Measurements from ENCODE around the gene PRKCH. TPM values are rescaled to one million over a fixed set of nuclear protein-coding genes. Genes with fewer than 3 reads are reported as not detected.

The PRKCH gene
- polyA plus RNA-seq, 2 of the 4 experiments (the other 2 are of a cell fraction) = 10.0 to 10.2 TPM

DNA sequence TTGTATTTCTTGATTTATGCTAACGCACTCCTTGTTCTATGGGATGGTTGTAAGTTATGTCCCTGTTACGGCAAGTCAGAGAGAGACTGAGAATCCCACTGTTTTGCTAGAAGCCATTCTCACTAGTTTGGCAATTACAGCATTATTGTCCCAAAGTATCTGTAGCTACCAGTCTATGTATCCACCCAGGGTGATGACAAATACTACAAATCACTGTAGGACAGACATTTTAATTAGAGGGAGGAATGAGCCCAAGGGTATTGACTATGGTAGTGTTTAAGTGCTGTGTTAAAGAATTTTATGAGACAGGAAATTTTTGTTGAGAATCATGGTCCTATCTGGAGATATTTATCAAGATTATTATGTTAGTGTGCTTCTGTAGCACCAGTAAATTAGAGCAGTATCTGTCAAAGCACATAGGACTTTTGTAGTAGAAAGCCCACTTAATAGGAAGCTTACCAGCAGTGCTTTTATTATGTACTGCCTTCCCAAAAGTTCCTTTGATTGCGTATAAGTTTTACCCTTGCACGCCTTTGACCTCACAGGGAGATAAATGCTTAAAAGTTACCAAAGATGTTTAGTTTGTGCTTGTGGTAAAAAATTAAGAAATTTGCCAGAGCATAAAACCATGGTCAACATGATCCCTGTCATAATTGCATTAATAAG is 10.7 kb downstream of the PRKCH start:
- TF ChIP-seq ZSCAN20 (CRISPR knock-in tag; IDR thresholded peaks at IDR 0.05) (no peak), POLR2AphosphoS2 (conservative IDR thresholded peaks at IDR 0.05; ENCODE audit: low read length) (no peak), HOXA7 (CRISPR knock-in tag; IDR thresholded peaks at IDR 0.05) (no peak), JUNB (IDR thresholded peaks at IDR 0.05) (no peak), HDAC2 (IDR thresholded peaks at IDR 0.05) (no peak), BHLHE40 (IDR thresholded peaks at IDR 0.05; ENCODE audit: low read depth, low read length) (no peak)
- TF ChIP-seq, protein P1, sequence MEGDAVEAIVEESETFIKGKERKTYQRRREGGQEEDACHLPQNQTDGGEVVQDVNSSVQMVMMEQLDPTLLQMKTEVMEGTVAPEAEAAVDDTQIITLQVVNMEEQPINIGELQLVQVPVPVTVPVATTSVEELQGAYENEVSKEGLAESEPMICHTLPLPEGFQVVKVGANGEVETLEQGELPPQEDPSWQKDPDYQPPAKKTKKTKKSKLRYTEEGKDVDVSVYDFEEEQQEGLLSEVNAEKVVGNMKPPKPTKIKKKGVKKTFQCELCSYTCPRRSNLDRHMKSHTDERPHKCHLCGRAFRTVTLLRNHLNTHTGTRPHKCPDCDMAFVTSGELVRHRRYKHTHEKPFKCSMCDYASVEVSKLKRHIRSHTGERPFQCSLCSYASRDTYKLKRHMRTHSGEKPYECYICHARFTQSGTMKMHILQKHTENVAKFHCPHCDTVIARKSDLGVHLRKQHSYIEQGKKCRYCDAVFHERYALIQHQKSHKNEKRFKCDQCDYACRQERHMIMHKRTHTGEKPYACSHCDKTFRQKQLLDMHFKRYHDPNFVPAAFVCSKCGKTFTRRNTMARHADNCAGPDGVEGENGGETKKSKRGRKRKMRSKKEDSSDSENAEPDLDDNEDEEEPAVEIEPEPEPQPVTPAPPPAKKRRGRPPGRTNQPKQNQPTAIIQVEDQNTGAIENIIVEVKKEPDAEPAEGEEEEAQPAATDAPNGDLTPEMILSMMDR (IDR thresholded peaks at IDR 0.05) = no peak
- TF ChIP-seq, protein P2, sequence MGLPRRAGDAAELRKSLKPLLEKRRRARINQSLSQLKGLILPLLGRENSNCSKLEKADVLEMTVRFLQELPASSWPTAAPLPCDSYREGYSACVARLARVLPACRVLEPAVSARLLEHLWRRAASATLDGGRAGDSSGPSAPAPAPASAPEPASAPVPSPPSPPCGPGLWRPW (IDR thresholded peaks at IDR 0.05) = no peak
- TF ChIP-seq, protein P3, sequence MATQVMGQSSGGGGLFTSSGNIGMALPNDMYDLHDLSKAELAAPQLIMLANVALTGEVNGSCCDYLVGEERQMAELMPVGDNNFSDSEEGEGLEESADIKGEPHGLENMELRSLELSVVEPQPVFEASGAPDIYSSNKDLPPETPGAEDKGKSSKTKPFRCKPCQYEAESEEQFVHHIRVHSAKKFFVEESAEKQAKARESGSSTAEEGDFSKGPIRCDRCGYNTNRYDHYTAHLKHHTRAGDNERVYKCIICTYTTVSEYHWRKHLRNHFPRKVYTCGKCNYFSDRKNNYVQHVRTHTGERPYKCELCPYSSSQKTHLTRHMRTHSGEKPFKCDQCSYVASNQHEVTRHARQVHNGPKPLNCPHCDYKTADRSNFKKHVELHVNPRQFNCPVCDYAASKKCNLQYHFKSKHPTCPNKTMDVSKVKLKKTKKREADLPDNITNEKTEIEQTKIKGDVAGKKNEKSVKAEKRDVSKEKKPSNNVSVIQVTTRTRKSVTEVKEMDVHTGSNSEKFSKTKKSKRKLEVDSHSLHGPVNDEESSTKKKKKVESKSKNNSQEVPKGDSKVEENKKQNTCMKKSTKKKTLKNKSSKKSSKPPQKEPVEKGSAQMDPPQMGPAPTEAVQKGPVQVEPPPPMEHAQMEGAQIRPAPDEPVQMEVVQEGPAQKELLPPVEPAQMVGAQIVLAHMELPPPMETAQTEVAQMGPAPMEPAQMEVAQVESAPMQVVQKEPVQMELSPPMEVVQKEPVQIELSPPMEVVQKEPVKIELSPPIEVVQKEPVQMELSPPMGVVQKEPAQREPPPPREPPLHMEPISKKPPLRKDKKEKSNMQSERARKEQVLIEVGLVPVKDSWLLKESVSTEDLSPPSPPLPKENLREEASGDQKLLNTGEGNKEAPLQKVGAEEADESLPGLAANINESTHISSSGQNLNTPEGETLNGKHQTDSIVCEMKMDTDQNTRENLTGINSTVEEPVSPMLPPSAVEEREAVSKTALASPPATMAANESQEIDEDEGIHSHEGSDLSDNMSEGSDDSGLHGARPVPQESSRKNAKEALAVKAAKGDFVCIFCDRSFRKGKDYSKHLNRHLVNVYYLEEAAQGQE (IDR thresholded peaks at IDR 0.05) = no peak
- TF ChIP-seq, protein P4, sequence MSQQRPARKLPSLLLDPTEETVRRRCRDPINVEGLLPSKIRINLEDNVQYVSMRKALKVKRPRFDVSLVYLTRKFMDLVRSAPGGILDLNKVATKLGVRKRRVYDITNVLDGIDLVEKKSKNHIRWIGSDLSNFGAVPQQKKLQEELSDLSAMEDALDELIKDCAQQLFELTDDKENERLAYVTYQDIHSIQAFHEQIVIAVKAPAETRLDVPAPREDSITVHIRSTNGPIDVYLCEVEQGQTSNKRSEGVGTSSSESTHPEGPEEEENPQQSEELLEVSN (IDR thresholded peaks at IDR 0.05; ENCODE audit: borderline replicate concordance, low read depth) = no peak
- ATAC-seq = no peak
- no peak for DNase-seq (ENCODE audit: low read depth in 1 of 2, low spot score in 1 of 2)
- Histone ChIP-seq H3K9me3 (no peaks in the 10 kb centered on the region), H3K4me1 (no peaks in the 10 kb centered on the region), H3K27ac (no peak overlapping the region), H3K4me2 (no peak overlapping the region), H3K4me3 (no peak overlapping the region)
- ChIA-PET POLR2A (no interaction called here), CTCF (interaction anchor here (2.2 to 3.1 kb wide), 2 partner anchors 10 to 505 kb away, joined by 6 to 12 read pairs; partner anchors contain the start of gene PRKCH)
- 87% methylated on average over 4 of the region's 4 CpGs for WGBS (ENCODE audit: missing lambda C conversion rate)
- FAIRE-seq = no peak

DNA sequence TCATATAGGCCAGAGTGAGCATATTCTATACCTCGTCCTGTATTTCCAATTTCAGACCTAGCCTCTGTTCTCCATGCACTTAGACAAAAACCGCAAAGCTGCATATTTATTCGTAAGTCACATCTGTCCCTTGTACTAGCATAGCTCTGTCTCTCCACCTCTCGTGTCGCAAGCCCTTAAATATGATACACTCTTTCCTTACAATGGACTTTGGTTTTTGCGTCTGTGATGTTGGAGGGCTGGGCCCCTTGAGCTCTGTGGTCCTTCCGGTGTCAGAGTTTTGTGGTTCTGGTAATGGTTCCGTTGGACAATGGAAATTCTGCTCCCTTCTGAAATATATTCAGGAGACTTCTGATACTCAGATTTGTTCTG is 11.3 kb downstream of the PRKCH start:
- FAIRE-seq (no peak), DNase-seq (ENCODE audit: low read depth in 1 of 2, low spot score in 1 of 2) (no peak), ATAC-seq (no peak)
- WGBS (ENCODE audit: missing lambda C conversion rate) = 66% methylated on average over 8 of the region's 8 CpGs
- TF ChIP-seq CBX8 (IDR thresholded peaks at IDR 0.05) (no peak), FOSL2 (IDR thresholded peaks at IDR 0.05) (no peak), FOSL2 (CRISPR knock-in tag; IDR thresholded peaks at IDR 0.05) (no peak)
- TF ChIP-seq, protein P5, sequence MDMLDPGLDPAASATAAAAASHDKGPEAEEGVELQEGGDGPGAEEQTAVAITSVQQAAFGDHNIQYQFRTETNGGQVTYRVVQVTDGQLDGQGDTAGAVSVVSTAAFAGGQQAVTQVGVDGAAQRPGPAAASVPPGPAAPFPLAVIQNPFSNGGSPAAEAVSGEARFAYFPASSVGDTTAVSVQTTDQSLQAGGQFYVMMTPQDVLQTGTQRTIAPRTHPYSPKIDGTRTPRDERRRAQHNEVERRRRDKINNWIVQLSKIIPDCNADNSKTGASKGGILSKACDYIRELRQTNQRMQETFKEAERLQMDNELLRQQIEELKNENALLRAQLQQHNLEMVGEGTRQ (IDR thresholded peaks at IDR 0.05) = no peak
- no peaks in the 10 kb centered on the region for H3K9me3 ChIP-seq
- no peak overlapping the region for H3K4me2 ChIP-seq
- POLR2A ChIA-PET = no interaction called here
- no peaks in the 10 kb centered on the region for H3K4me1 ChIP-seq
- no peak overlapping the region for H3K4me3 ChIP-seq
- CTCF ChIA-PET = interaction anchor here (0.6 to 3.1 kb wide), 3 partner anchors 10 to 505 kb away, joined by 3 to 12 read pairs (median 6); partner anchors contain the start of gene PRKCH
- H3K27ac ChIP-seq = no peak overlapping the region

DNA sequence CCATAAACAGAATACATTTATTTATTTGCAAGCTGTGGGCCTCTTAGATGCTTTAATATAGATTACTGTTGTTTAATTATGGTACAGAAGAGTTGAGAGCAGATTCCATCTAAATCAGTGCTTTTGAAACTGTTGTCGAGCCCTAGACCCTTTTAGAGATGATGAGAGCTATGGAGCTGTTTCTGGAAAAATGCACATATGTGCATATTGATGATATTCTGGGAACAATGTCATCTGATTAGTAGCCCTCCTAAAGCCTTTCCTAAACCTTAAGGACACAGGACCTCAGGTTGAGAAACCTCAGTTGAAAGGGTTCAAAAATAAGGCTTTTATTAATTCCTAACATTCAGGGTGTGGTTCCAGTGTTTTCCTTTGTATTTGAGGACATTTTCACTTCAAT is 11.7 kb downstream of the PRKCH start:
- no peaks in the 10 kb centered on the region for H3K9me3 ChIP-seq
- POLR2A ChIA-PET = no interaction called here
- H3K4me2 ChIP-seq = no peak overlapping the region
- H3K27ac ChIP-seq = no peak overlapping the region
- H3K4me1 ChIP-seq = 0 out of 3 replicates have a peak, but pooled peaks cover 2% of the 10 kb centered on the region
- no peak for ATAC-seq
- DNase-seq (ENCODE audit: low read depth in 1 of 2, low spot score in 1 of 2) = no peak
- FAIRE-seq = no peak
- no peak for TF ChIP-seq HDAC2 (IDR thresholded peaks at IDR 0.05)
- WGBS (ENCODE audit: missing lambda C conversion rate) = 61% methylated on average over 1 of the region's 1 CpG
- CTCF ChIA-PET = interaction anchor here (0.6 to 3.1 kb wide), 4 partner anchors 11 to 504 kb away, joined by 3 to 12 read pairs (median 4); partner anchors contain the start of gene PRKCH
- H3K4me3 ChIP-seq = no peak overlapping the region

Data from A549 (cell line).